ENCODE results near the gene TMEM129.
A peak's percentile ranks its signal among the peaks of the same experiment; 100 is the strongest.

The TMEM129 gene

DNA sequence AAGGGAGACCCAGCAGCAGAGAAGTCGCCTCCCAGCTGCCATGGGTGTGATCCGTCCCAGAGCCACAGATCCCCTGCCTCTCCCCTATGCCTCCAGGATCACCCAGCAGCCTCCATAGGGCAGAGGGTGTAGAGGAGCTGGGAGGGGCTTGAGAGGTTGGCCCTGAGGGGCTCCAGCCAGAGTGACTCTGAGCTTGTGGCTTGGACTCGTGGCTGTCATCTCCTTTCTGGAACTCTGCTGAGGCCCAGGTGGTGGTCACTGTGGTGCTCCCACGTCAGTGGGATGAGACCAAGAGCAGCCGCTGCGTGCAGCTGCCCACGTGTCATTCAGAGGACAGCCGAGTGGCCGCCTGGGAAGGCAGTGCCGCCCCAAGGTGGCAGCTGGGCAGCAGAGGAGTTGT, 4.4 kb upstream of the TMEM129 start:
- Histone ChIP-seq H3K4me1 (ENCODE audit: control insufficient read depth, insufficient read depth, low read length) (no peaks in the 10 kb centered on the region), H3K36me3 (ENCODE audit: control insufficient read depth in 2 of 2, insufficient read depth in 1 of 2, low read length in 2 of 2) (peaks cover 15 to 78% of the 10 kb centered on the region in 2 experiments; a peak in 2 of 3 replicates), H3K27ac (ENCODE audit: extremely low read depth, low read depth, low read length) (no peak overlapping the region), H3K9me3 (ENCODE audit: control insufficient read depth, insufficient read depth, low read depth, low read length) (no peaks in the 10 kb centered on the region), H3K4me3 (ENCODE audit: low read depth, low read length) (no peak overlapping the region)
- ChIA-PET POLR2A (interaction anchor here (0.7 kb wide), 1 partner anchor 536 kb away, joined by 3 read pairs; the partner anchor contains the start of gene MXD4), CTCF (interaction anchor here (0.6 to 7.6 kb wide), 5 partner anchors 12 to 38 kb away, joined by 3 to 61 read pairs (median 3); no protein-coding TSS in a partner anchor)
- no peak for TF ChIP-seq ZNF629 (tag by site-specific recombination; IDR thresholded peaks at IDR 0.05)
- no peak for TF ChIP-seq ZNF19 (tag by site-specific recombination; IDR thresholded peaks at IDR 0.05; ENCODE audit: low read depth)
- TF ChIP-seq, protein P1, sequence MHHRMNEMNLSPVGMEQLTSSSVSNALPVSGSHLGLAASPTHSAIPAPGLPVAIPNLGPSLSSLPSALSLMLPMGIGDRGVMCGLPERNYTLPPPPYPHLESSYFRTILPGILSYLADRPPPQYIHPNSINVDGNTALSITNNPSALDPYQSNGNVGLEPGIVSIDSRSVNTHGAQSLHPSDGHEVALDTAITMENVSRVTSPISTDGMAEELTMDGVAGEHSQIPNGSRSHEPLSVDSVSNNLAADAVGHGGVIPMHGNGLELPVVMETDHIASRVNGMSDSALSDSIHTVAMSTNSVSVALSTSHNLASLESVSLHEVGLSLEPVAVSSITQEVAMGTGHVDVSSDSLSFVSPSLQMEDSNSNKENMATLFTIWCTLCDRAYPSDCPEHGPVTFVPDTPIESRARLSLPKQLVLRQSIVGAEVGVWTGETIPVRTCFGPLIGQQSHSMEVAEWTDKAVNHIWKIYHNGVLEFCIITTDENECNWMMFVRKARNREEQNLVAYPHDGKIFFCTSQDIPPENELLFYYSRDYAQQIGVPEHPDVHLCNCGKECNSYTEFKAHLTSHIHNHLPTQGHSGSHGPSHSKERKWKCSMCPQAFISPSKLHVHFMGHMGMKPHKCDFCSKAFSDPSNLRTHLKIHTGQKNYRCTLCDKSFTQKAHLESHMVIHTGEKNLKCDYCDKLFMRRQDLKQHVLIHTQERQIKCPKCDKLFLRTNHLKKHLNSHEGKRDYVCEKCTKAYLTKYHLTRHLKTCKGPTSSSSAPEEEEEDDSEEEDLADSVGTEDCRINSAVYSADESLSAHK (tag by site-specific recombination; IDR thresholded peaks at IDR 0.05) = no peak
- no peak for TF ChIP-seq ZNF707 (tag by site-specific recombination; IDR thresholded peaks at IDR 0.05)
- TF ChIP-seq, protein P2, sequence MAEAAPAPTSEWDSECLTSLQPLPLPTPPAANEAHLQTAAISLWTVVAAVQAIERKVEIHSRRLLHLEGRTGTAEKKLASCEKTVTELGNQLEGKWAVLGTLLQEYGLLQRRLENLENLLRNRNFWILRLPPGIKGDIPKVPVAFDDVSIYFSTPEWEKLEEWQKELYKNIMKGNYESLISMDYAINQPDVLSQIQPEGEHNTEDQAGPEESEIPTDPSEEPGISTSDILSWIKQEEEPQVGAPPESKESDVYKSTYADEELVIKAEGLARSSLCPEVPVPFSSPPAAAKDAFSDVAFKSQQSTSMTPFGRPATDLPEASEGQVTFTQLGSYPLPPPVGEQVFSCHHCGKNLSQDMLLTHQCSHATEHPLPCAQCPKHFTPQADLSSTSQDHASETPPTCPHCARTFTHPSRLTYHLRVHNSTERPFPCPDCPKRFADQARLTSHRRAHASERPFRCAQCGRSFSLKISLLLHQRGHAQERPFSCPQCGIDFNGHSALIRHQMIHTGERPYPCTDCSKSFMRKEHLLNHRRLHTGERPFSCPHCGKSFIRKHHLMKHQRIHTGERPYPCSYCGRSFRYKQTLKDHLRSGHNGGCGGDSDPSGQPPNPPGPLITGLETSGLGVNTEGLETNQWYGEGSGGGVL (tag by site-specific recombination; IDR thresholded peaks at IDR 0.05) = no peak
- no peak for TF ChIP-seq ZNF350 (tag by site-specific recombination; IDR thresholded peaks at IDR 0.05)
- no peak for TF ChIP-seq ZNF114 (tag by site-specific recombination; IDR thresholded peaks at IDR 0.05)

DNA sequence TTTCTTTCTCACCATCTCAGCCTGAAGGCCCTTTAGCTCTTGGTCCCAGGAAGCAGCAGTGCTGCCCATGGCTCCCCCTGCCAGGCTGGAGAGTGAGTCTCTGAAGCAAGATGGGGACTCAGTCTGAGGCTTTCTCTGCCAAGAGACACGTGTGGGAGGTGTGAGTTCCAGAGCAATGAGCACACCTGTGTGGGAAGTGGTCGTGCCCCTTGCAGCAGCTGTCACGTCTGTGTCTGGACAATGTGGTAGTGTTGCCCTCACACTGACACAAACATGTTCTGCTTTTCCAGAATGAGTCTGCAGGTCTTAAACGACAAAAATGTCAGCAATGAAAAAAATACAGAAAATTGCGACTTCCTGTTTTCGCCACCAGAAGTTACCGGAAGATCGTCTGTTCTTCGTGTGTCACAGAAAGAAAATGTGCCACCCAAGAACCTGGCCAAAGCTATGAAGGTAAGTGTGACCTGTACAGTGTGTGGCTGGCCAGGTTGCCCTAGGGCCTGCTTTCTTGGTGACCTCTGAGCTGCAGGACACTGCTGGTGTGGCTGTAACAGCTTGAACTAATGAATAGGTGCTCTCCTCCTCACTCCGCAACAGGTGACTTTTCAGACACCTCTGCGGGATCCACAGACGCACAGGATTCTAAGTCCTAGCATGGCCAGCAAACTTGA, 2.1 kb upstream of the TMEM129 start:
- Histone ChIP-seq H3K4me1 (ENCODE audit: control insufficient read depth, insufficient read depth, low read length) (no peaks in the 10 kb centered on the region), H3K4me3 (ENCODE audit: low read depth, low read length) (no peak overlapping the region), H3K9me3 (ENCODE audit: control insufficient read depth, insufficient read depth, low read depth, low read length) (no peaks in the 10 kb centered on the region), H3K27ac (ENCODE audit: extremely low read depth, low read depth, low read length) (no peak overlapping the region), H3K36me3 (ENCODE audit: control insufficient read depth in 2 of 2, insufficient read depth in 1 of 2, low read length in 2 of 2) (peaks cover 12 to 65% of the 10 kb centered on the region in 2 experiments; a peak in 2 of 3 replicates)
- ChIA-PET POLR2A (interaction anchor here (3.4 kb wide), 1 partner anchor 11 kb away, joined by 44 read pairs; the partner anchor contains the start of gene SLBP), CTCF (interaction anchor here (0.5 to 1.0 kb wide), 2 partner anchors 30 to 466 kb away, joined by 3 to 10 read pairs; no protein-coding TSS in a partner anchor)
- TF ChIP-seq SP2 (tag by site-specific recombination; IDR thresholded peaks at IDR 0.05) (no peak), YY2 (tag by site-specific recombination; IDR thresholded peaks at IDR 0.05) (no peak), HOXA7 (CRISPR knock-in tag; IDR thresholded peaks at IDR 0.05; ENCODE audit: borderline replicate concordance) (no peak), ZNF423 (tag by site-specific recombination; IDR thresholded peaks at IDR 0.05) (no peak), ZNF777 (tag by site-specific recombination; IDR thresholded peaks at IDR 0.05; ENCODE audit: borderline replicate concordance) (no peak), ZBTB8A (tag by site-specific recombination; IDR thresholded peaks at IDR 0.05) (no peak), ZNF214 (tag by site-specific recombination; IDR thresholded peaks at IDR 0.05; ENCODE audit: borderline replicate concordance) (no peak), ZNF302 (tag by site-specific recombination; IDR thresholded peaks at IDR 0.05; ENCODE audit: low read depth) (no peak), ZFHX2 (tag by site-specific recombination; conservative IDR thresholded peaks at IDR 0.05) (peak; percentile 56), ZNF146 (tag by site-specific recombination; IDR thresholded peaks at IDR 0.05) (no peak), EGR2 (tag by site-specific recombination; IDR thresholded peaks at IDR 0.05; ENCODE audit: low read depth) (peak; percentile 40; the same call in 1 of the 2 replicates)
- TF ChIP-seq, protein P3, sequence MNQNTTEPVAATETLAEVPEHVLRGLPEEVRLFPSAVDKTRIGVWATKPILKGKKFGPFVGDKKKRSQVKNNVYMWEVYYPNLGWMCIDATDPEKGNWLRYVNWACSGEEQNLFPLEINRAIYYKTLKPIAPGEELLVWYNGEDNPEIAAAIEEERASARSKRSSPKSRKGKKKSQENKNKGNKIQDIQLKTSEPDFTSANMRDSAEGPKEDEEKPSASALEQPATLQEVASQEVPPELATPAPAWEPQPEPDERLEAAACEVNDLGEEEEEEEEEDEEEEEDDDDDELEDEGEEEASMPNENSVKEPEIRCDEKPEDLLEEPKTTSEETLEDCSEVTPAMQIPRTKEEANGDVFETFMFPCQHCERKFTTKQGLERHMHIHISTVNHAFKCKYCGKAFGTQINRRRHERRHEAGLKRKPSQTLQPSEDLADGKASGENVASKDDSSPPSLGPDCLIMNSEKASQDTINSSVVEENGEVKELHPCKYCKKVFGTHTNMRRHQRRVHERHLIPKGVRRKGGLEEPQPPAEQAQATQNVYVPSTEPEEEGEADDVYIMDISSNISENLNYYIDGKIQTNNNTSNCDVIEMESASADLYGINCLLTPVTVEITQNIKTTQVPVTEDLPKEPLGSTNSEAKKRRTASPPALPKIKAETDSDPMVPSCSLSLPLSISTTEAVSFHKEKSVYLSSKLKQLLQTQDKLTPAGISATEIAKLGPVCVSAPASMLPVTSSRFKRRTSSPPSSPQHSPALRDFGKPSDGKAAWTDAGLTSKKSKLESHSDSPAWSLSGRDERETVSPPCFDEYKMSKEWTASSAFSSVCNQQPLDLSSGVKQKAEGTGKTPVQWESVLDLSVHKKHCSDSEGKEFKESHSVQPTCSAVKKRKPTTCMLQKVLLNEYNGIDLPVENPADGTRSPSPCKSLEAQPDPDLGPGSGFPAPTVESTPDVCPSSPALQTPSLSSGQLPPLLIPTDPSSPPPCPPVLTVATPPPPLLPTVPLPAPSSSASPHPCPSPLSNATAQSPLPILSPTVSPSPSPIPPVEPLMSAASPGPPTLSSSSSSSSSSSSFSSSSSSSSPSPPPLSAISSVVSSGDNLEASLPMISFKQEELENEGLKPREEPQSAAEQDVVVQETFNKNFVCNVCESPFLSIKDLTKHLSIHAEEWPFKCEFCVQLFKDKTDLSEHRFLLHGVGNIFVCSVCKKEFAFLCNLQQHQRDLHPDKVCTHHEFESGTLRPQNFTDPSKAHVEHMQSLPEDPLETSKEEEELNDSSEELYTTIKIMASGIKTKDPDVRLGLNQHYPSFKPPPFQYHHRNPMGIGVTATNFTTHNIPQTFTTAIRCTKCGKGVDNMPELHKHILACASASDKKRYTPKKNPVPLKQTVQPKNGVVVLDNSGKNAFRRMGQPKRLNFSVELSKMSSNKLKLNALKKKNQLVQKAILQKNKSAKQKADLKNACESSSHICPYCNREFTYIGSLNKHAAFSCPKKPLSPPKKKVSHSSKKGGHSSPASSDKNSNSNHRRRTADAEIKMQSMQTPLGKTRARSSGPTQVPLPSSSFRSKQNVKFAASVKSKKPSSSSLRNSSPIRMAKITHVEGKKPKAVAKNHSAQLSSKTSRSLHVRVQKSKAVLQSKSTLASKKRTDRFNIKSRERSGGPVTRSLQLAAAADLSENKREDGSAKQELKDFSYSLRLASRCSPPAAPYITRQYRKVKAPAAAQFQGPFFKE (tag by site-specific recombination; IDR thresholded peaks at IDR 0.05; ENCODE audit: borderline replicate concordance) = no peak
- TF ChIP-seq, protein P4, sequence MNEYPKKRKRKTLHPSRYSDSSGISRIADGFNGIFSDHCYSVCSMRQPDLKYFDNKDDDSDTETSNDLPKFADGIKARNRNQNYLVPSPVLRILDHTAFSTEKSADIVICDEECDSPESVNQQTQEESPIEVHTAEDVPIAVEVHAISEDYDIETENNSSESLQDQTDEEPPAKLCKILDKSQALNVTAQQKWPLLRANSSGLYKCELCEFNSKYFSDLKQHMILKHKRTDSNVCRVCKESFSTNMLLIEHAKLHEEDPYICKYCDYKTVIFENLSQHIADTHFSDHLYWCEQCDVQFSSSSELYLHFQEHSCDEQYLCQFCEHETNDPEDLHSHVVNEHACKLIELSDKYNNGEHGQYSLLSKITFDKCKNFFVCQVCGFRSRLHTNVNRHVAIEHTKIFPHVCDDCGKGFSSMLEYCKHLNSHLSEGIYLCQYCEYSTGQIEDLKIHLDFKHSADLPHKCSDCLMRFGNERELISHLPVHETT (tag by site-specific recombination; IDR thresholded peaks at IDR 0.05) = no peak
